Hematopoietic multipotent progenitor cell treated with erythropoietin and hydrocortisone succinate and interleukin-3 and kit ligand, for 15 days (in vitro differentiated cells): ENCODE results near the gene PI16.

Experiments
- DNase-seq: peaks from one replicate; pipeline ENCODE4 v3.0.0-alpha.2; 2015; ENCODE audit warnings: low spot score

Gene PI16, protein sequence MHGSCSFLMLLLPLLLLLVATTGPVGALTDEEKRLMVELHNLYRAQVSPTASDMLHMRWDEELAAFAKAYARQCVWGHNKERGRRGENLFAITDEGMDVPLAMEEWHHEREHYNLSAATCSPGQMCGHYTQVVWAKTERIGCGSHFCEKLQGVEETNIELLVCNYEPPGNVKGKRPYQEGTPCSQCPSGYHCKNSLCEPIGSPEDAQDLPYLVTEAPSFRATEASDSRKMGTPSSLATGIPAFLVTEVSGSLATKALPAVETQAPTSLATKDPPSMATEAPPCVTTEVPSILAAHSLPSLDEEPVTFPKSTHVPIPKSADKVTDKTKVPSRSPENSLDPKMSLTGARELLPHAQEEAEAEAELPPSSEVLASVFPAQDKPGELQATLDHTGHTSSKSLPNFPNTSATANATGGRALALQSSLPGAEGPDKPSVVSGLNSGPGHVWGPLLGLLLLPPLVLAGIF

DNA sequence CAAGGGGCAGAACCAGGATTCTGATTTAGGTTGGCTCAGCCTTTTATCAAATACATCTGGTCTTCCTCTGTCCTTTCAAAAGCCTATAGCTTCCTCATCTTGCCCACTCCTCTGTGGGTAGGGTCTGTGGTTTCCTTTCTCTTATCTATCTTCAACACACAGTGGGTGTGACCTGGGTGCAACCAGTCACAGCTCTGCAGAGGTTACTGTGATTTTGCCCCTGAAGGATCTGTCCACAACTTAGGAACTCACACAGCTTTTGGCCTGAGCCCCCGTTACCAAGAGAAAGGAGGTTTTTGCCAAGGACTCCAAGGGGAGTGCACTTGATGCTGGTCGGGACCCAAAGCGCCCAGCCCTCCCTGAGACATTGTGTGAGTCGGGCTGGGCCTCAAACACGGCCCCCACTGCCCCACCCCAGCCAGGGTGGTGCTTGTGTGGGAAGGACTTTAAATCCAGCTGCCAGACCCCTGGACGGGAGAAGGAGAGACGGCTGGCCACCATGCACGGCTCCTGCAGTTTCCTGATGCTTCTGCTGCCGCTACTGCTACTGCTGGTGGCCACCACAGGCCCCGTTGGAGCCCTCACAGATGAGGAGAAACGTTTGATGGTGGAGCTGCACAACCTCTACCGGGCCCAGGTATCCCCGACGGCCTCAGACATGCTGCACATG, at the start of gene PI16:
PI16 (plus strand) TSS at position 477 of the 670 bp plus-strand sequence; CDS start at position 500, 23 bp downstream.
- DNase-seq: no peak

DNA sequence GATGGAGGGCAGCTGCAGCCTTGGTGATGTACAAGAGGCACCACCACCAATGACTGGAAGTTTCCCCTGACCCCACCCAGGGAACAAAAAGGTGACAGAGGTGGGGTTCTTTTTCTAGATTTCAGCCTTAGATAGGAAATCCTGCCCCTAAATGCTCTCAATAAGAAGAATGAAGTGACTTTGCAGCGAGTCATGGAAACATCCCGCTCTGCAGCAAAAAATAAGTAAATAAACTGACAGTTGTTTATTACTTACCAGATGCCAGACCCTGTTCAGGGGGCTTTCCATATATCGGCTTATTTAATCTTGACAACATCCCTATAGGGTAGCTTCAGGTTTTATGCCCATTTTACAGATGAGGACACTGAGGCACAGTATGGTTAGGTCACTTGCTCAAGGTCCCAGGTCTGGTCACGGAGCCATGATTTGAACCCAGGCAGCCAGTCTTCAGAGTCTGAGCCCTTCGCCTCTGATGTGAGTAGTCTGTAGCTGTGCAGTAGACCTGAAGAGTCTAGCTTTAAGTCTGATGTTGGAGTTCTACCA, 49.6 kb upstream of the PI16 start:
- no peak for DNase-seq

DNA sequence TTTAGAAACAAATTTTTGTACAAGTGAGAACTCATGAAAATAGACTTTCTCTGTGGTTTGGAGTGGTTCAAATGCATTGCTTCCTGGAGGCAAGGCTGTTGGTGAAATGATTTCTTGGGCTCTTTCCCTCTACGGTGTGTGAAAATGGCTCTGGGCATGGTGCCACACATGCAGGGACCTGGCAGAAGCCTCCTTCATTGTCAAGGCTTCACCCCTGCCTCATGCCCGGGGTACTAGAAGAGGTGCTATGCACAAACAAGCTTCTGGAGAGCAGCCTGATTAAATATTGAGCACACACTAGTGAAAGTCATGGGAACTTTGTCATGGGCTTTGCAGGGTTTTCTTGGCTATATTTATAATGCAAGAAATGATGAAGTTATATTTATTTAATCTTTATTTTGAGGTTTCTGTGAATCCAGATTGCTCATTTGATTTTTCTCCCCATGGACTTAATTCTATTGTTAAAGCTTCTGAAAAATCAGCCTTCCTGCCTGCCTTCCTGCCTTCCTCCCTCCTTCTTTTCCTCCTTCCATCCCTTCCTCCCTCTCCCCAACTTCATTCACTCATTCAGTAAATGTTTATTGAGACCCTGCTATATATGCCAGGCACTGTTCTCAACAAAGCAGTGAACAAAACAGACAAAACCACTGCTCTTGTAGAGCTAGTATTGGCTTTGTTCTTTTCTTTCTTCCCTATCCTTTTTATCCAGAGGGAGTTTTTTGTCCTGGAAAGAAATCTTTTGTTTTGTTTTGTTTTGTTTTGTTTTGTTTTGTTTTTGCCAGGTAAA, 47.8 kb upstream of the PI16 start:
- DNase-seq: no peak

DNA sequence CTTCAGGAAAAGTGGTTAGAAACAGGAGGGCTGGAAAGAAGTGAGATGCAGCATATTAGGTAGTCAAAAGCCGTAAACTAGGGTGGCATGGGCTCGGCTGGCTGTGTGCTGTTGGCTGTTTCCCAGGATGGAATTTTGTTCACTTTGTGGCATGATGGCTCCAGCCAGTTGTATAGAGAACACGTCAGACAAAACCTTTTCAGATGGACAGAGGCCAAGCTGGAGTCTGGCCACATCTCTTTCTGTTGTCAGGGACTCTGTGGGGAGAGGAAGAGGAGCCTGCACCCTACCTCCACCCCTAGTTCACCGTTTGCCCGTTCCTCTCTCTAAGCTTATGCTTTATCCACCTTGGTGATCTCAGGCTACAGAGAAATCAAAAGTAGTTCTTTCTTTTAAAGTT, 46.8 kb upstream of the PI16 start:
- DNase-seq: peak; percentile 21

DNA sequence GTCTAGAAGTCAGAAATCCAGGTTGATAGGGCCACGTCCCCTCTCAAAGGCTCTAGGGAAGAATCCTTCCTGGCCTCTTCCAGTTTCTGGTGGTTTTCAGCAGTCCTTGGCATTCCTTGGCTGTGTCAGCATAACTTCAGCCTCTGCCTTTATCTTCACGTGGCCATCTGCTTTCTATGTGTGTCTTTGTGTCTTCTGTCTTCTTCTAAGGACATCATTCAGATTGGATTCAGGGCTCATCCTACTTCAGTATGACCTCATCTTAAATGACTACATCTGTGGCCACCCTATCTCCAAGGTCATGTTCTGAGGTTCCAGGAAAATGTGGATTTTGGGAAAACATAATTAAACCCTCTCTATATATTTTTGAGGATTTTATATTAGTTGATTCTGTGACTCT, 45.8 kb upstream of the PI16 start:
- peak; percentile 12 for DNase-seq

DNA sequence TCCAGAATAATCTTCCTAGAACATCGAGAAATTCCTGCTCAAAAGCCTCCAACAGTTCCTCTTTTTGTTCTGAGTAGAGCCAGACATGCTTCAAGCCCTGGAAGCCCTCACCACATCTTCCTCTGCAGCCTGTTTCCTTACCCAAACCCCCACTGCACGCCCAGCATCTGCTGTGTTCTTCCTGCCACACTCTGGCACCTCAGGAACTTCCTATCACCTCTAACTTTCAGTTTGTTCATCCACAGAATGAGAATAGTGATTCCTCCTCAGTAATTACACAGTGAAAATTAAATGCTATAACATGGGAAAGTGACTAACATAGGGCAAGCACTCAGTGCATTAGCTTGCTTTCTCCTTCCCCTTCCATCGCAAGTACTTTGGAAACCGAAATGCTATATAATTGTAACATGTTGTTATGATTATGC, 42.5 kb upstream of the PI16 start:
- DNase-seq: no peak

DNA sequence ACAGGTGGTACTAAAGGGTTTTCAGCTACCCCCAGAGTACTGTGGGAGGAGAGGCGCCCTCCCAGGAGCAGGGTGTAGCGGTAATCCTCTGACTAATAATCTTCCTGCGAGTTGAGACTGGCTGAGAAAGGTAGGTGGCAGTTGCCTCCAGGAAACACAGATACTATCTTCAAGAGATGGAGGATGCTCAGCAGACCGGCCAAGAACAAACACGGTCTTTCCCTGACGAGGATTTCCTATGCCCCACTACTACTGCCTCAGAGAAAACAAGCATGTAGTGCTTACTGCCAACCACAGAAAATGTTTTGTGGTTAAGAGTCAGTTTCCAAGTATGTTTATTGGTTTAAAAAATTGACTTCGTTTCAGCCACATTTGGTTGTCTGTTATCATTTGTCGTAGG, 42.0 kb upstream of the PI16 start:
- no peak for DNase-seq

DNA sequence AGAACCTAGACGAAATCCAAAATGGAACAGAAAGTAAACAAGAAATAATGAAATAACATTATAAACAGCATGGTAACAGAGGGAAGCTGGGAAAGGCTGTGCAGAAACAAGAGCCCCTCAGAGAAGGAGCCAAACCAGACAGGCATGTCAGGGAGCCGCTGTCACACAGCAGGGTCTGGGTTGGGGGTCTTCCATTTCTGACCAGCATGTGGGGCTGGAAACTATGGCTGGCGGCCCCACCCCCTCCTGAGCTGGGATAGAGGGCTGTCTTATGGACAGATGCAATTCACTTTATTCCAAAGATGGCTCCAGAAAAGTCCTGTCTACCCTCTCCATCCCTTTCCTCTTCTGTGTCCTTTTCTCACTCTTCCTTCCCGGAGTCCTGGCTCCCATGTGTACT, 41.5 kb upstream of the PI16 start:
- no peak for DNase-seq

DNA sequence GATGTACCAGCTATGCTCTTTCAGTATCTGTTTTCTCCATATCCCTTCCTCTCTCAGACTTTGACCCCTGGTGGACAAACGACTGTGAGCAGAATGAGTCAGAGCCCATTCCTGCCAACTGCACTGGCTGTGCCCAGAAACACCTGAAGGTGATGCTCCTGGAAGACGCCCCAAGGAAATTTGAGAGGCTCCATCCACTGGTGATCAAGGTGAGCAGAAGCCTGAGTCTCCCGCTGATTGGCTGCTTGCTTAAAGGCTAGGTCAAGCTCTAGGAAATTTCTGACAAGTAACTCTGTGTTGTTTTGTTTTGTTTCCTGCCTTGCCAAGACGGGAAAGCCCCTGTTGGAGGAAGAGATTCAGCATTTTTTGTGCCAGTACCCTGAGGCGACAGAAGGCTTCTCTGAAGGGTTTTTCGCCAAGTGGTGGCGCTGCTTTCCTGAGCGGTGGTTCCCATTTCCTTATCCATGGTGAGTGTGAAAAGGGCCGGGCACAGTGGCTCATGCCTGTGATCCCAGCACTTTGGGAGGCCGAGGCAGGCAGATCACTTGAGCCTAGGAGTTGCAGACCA, 40.2 kb upstream of the PI16 start:
- DNase-seq: no peak

DNA sequence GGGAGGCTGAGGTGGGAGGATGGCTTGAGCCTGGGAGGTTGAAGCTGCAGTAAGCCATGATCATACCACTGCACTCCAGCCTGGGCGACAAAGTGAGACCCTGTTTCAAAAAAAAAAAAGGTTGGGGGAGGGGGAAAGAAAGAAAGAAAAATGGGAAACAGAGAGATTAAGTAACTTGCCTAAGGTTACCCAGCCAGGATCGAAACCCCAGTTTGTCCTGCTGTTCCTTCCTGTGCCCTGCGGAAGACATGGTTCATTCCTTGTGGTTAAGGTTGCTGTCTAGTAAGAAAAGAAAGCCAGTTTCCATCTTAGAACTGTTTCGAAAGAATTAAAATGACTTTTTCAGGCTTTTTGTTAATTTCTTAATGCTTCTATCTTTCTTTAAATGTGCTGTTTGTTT, 38.9 kb upstream of the PI16 start:
- DNase-seq: no peak

DNA sequence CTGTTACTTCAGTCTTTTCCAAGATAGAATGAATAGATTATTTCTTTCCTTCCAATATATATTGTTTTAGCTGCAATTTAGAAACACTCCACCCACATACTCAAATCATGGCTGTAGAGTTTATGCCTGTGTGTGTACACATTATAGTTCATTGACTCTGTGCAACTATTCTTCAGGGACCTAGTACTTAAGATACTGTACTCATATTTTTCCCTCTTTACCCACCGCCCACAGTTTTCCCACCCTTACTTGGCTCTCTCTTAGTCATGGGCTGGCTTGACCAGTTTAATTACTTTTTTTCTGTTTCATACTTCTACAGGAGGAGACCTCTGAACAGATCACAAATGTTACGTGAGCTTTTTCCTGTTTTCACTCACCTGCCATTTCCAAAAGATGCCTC, 38.4 kb upstream of the PI16 start:
- DNase-seq: no peak

DNA sequence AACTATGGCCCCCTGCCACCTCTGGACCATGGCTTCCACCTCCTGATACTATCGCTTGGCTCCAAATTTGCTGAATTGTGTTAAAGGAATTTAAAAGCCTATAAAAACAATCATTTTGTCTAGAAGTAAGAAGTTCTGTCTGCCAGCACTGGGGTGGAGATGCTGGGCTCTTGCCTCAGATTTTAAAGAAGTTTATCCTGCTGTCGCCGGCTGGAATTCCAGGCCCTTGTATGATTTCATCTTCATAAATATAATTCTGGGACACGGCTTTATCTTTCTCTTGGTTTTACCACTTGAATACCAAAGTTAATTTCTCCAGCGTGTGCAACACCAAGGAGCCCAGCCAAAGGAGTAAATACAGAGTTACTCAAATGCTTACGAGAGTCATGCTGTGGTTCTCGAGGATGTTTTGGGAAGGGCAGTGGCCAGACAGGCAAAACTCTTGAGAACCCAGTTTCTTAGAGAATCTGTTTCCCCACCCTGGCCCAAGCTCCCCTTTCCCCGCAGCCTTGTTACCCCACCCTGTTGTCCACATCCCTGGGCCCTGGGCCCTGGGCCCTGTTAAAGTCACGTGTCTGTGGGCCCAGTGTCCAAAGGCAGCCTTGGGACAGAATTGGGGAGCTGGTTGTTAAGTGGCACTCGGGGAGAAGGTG, 36.9 kb upstream of the PI16 start:
- no peak for DNase-seq

DNA sequence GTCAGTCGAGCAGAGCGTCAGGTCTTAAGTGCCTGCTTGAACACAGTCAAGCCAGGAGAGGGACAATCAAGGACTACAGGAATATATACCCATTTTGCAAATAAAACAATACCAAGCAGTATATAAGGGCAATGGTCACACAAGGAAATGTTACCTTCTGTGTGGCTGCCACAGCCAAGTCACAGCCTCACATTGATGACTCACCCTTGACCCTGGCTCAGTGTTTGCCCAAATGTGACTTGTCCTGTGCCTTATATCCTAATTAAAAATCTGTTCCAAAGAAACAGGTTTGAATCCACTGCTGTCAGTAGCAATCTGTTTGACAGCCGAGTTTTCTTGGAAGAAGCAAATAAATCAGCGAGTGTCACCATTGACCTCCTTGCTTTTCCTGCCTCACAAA, 34.5 kb upstream of the PI16 start:
- DNase-seq: no peak

DNA sequence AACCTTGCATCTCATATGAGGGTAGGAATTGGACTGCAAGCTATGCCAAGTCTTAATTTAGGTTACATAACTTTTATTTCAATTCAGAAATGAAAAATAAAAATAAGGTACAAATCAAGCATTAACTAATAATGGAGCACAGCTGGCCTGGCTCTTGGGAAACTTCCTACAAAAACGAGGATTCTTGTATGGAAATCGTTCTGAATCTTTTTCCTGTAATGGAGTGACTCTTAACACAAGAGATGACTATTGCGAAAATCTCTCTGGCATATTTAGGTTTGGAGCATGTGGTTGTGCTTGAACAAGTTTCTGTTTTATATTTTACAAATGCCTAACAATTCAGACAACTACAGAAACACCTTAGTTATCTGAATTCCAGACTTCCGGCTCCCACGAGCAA, 34.0 kb upstream of the PI16 start:
- DNase-seq: no peak

DNA sequence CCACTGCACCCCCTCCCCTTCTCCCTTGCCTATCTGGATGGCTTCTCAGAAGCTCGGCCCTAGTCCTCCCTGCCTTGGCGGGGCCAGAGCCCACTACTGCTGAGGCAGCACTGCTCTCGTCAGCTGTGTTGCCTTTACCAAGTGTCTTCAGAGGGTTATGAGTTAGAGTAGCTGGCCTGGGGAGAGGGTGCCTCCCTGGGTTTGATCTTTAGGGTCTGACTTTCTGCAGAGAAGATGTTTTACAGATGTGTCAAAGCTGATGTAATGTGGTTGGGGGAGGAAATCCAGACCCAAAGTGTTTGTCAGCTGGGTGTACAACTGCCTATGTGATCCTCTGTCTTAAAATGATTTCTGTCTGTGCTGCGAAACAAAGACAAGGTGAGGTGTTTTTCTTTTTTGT, 30.4 kb upstream of the PI16 start:
- DNase-seq: no peak

DNA sequence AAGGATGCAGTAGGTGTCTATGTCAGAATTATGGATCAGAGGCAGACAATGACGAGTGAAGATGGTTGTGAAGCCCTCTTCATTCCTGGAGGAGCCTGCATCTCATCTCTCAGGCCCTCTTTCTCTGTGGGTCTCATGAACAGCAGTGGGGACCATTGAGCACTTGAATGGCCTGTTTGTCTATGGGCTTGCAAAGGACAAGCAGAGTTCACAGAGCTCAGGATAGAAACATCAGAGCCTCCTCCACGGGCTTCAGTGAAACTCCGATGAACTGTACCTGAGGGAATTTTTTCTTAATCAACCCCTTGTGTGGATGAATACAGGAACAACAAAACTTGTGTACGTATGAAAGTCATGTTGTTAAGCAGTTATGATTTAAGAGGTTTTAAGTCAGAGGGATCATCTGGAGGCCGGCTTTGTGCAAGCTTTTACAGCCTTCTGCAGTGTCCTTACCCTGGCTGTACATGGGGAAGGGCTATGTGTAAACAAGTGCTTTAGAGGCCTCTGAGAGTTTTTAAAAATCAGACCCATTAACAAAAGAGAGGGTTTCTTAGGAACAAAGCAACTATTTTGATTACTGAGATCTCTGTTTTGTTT, 29.7 kb upstream of the PI16 start:
- no peak for DNase-seq

DNA sequence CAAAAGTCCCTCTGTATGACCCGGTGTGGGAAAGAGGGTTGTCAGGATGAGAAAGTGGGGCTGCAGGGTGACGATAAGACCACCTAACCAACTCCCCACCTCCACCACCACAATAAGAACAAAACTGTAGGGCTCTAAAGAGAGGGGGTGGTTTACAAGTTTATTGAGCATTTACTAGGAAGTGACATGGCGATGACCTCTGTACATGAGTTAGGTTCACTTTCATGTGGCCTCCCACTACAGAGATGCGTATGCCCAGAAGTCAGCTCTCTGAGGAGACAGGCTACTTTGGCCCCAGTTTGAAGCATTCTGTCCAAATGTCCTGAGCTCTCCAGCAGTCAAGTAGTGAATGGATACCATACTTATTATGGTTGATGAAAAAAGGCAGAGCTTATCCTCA, 28.7 kb upstream of the PI16 start:
- no peak for DNase-seq

DNA sequence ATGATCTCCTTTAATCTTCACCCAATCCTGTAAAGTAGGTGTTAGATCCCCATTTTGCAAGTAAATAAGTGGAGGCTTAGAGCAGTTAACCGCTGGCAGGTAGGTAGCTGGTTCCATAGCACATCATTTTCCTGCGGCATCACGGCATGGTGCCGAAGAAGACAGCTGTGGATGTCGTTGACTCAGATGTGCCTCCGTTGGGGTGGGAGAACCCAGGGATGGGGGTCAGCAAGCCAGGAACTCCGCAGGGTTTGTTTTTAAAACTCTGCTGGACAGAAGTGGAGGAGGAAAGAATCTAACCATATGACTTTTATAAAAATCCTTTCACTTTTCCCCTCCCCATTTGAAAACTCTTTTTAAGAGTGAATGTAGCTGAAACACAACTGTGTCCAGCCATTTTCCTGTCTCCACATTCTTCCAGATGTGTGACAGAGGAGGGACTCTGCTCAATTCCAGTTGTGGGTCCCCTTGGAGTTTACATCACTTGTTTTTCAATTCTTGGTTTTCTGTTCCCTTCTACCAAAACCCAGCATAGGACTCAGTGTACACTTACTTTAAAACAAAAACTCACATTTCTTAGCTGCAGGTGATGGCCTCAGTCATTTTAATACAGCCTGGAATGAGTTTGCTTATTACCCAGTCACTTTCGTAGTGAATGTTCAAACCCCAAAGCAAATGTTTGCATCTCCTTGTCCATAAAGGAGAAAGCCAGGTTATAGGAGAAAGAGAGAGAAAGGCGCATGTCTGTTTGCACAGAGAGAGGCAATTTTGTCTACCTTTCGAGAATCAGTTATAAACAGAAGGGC, 27.6 kb upstream of the PI16 start:
- DNase-seq: no peak

DNA sequence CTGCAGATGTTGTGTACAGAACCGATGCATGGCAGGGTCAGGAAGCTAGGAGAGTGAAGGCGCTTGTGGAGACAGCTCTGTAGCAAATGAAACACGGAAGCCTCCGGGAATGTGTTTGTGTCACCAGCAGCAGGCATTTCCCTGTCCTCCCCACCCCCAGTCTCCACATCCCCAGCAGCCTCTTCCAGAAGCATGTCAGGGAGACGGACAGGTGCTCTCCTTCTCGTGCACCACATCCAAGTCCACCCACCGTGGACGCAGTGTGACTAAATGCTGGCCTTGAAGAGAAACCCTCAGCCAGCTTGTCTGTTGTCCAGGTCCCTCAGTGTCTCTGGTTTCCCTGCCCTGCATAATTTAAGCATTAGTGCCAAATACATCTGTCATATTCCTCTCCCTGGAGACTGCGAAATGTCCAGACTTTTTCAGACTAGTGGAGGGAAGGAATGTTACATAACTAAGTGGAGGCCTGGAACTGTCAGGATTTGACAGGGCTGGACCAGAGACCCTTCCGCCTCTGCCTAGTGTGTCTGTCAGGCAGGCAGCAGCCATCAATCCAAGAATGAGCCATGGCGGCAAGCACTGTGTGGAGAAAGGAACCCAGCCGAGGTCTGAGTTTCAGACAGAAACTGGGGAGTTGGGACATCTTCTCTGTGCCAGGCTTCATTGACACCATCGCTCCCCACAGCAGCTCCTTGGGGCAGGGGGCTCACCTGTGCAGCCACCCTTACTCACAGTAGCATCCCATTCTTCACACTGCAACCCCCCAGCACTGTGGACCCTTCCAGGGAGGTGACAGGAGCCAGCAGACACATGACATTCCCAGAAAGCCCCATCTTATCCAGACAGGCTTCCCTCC, 26.6 kb upstream of the PI16 start:
- DNase-seq: no peak
